H9 (cell line): ENCODE data around the gene RASGRF1. TPM values are rescaled to one million over a fixed set of nuclear protein-coding genes. Genes with fewer than 3 reads are reported as not detected.

Experiments
- DNase-seq: peaks from one replicate; pipeline ENCODE4 v3.0.0-alpha.2; 2017
- H2AFZ ChIP-seq: one replicate; pipeline ENCODE4 v1.6.1; 2013; ENCODE audit warnings: mild to moderate bottlenecking, low read length, control low read depth, moderate library complexity
- H2AK5ac ChIP-seq: 2 replicates; pipeline ENCODE4 v1.6.1; 2013; ENCODE audit warnings: low read length, control low read depth, mixed read lengths; ENCODE audit not compliant: insufficient read length
- H2BK120ac ChIP-seq: one replicate; pipeline ENCODE4 v1.6.1; 2013; ENCODE audit warnings: low read depth, mild to moderate bottlenecking, low read length, control low read depth, inconsistent platforms; ENCODE audit not compliant: poor library complexity, severe bottlenecking
- H2BK12ac ChIP-seq: 2 replicates; pipeline ENCODE4 v1.6.1; 2013; ENCODE audit warnings: low read length, control low read depth, mixed read lengths, low read depth; ENCODE audit not compliant: insufficient read length
- H2BK15ac ChIP-seq: 2 replicates; pipeline ENCODE4 v1.6.1; 2013; ENCODE audit warnings: low read depth, low read length, control low read depth
- H2BK20ac ChIP-seq: one replicate; pipeline ENCODE4 v1.6.1; 2013; ENCODE audit warnings: low read depth, mild to moderate bottlenecking, low read length, control low read depth, inconsistent platforms; ENCODE audit not compliant: poor library complexity, severe bottlenecking
- H2BK5ac ChIP-seq: 2 replicates; pipeline ENCODE4 v1.6.1; 2013; ENCODE audit warnings: low read length, control low read depth, mixed read lengths; ENCODE audit not compliant: insufficient read length
- H3K14ac ChIP-seq: 2 replicates; pipeline ENCODE4 v1.6.1; 2013; ENCODE audit warnings: low read length, control low read depth; ENCODE audit not compliant: insufficient read depth
- H3K18ac ChIP-seq: 2 replicates; pipeline ENCODE4 v1.6.1; 2013; ENCODE audit warnings: low read depth, mild to moderate bottlenecking, mixed read lengths, low read length, control low read depth; ENCODE audit not compliant: insufficient read length
- H3K23ac ChIP-seq: 2 replicates; pipeline ENCODE4 v1.6.1; 2013; ENCODE audit warnings: low read length, control low read depth, mixed read lengths, low read depth; ENCODE audit not compliant: insufficient read length
- H3K23me2 ChIP-seq: 2 replicates; pipeline ENCODE4 v1.6.1; 2013; ENCODE audit warnings: low read depth, mild to moderate bottlenecking, mixed read lengths, low read length, control low read depth; ENCODE audit not compliant: insufficient read length, poor library complexity, severe bottlenecking
- H3K27ac ChIP-seq: 2 replicates; pipeline ENCODE4 v1.5.1; 2013; ENCODE audit warnings: low read length, control low read depth, mixed read lengths, low read depth; ENCODE audit not compliant: insufficient read length
- H3K27me3 ChIP-seq: 2 replicates; pipeline ENCODE4 v1.6.1; 2013; ENCODE audit warnings: low read length, control low read depth, inconsistent platforms; ENCODE audit not compliant: insufficient read depth
- H3K4ac ChIP-seq: 2 replicates; pipeline ENCODE4 v1.6.1; 2013; ENCODE audit warnings: low read depth, mild to moderate bottlenecking, control low read depth, inconsistent platforms, low read length, moderate library complexity
- H3K4me1 ChIP-seq: 2 replicates; pipeline ENCODE4 v1.6.1; 2013; ENCODE audit warnings: low read length, control low read depth, inconsistent platforms; ENCODE audit not compliant: insufficient read depth
- H3K4me2 ChIP-seq: 2 replicates; pipeline ENCODE4 v1.6.1; 2013; ENCODE audit warnings: low read length, control low read depth, mixed read lengths; ENCODE audit not compliant: insufficient read length, insufficient read depth
- H3K56ac ChIP-seq: 2 replicates; pipeline ENCODE4 v1.6.1; 2013; ENCODE audit warnings: low read depth, mild to moderate bottlenecking, mixed read lengths, low read length, control low read depth; ENCODE audit not compliant: insufficient read length
- H3K79me1 ChIP-seq: 2 replicates; pipeline ENCODE4 v1.6.1; 2013; ENCODE audit warnings: low read depth, mild to moderate bottlenecking, moderate library complexity, low read length, control low read depth, inconsistent platforms; ENCODE audit not compliant: insufficient read depth, poor library complexity, severe bottlenecking
- H3K79me2 ChIP-seq: 2 replicates; pipeline ENCODE4 v1.6.1; 2013; ENCODE audit warnings: low read length, control low read depth, inconsistent platforms; ENCODE audit not compliant: insufficient read depth
- H3K9ac ChIP-seq: 2 replicates; pipeline ENCODE4 v1.6.1; 2013; ENCODE audit warnings: low read length, control low read depth, mixed read lengths; ENCODE audit not compliant: insufficient read length; ENCODE audit errors: extremely low read depth
- H3K9me3 ChIP-seq: one replicate; pipeline ENCODE4 v1.6.1; 2013; ENCODE audit warnings: low read depth, low read length, inconsistent platforms; ENCODE audit not compliant: control insufficient read depth
- H3T11ph ChIP-seq: one replicate; pipeline ENCODE4 v1.6.1; 2013; ENCODE audit warnings: mild to moderate bottlenecking, low read length, control low read depth, inconsistent platforms
- H4K20me1 ChIP-seq: one replicate; pipeline ENCODE4 v1.6.1; 2013; ENCODE audit not compliant: control insufficient read depth, insufficient read length, insufficient read depth
- H4K5ac ChIP-seq: 2 replicates; pipeline ENCODE4 v1.6.1; 2013; ENCODE audit warnings: low read depth, mild to moderate bottlenecking, mixed read lengths, low read length, control low read depth; ENCODE audit not compliant: insufficient read length
- H4K8ac ChIP-seq: replicated peaks from 2 replicates; pipeline ENCODE4 v1.6.1; 2013; ENCODE audit warnings: low read length, control low read depth, mixed read lengths, low read depth; ENCODE audit not compliant: insufficient read length
- H4K91ac ChIP-seq: 2 replicates; pipeline ENCODE4 v1.6.1; 2013; ENCODE audit warnings: low read depth, mild to moderate bottlenecking, moderate library complexity, mixed read lengths, low read length, control low read depth; ENCODE audit not compliant: insufficient read length
- H3K27ac Mint-ChIP-seq, 3 experiments: 2 replicates in 2 of 3; 3 replicates in 1 of 3; pipeline ENCODE4 v1.8.0; 2020 to 2021; ENCODE audit warnings: mixed read lengths in 3 of 3, mild to moderate bottlenecking in 1 of 3, moderate library complexity in 1 of 3
- H3K27me3 Mint-ChIP-seq: 2 replicates; pipeline ENCODE4 v1.8.0; 2021; ENCODE audit warnings: low read depth, mild to moderate bottlenecking, moderate library complexity, mixed read lengths
- H3K36me3 Mint-ChIP-seq, 3 experiments: 2 replicates in 2 of 3; 3 replicates in 1 of 3; pipeline ENCODE4 v1.8.0; 2020 to 2021; ENCODE audit warnings: low read depth in 3 of 3, mixed read lengths in 3 of 3; ENCODE audit not compliant: insufficient read depth in 1 of 3
- H3K4me1 Mint-ChIP-seq, 2 experiments: 2 replicates each; pipeline ENCODE4 v1.8.0; 2020; ENCODE audit warnings: mixed read lengths in 2 of 2
- H3K4me3 Mint-ChIP-seq, 2 experiments: 2 replicates in 1 of 2; 3 replicates in 1 of 2; pipeline ENCODE4 v1.8.0; 2020 to 2021; ENCODE audit warnings: mild to moderate bottlenecking in 2 of 2, mixed read lengths in 2 of 2, moderate library complexity in 1 of 2
- H3K9me3 Mint-ChIP-seq, 2 experiments: 2 replicates in 1 of 2; 3 replicates in 1 of 2; pipeline ENCODE4 v1.8.0; 2020; ENCODE audit warnings: mild to moderate bottlenecking in 2 of 2, mixed read lengths in 2 of 2, moderate library complexity in 1 of 2
- WGBS: extraction: QIAGEN DNeasy Blood & Tissue Kit; methylation state at CpG from one replicate; pipeline ENCODE4 v1.1.7; 2013; ENCODE audit warnings: missing lambda C conversion rate, low lambda C conversion rate, mixed read lengths; ENCODE audit not compliant: insufficient read length; ENCODE audit errors: extremely low coverage; 5-methylcytosine and 5-hydroxymethylcytosine counted together
- total RNA-seq: library from RNA; stranded (reverse); gene quantifications from 2 replicates; pipeline ENCODE4 v1.2.1, GENCODE V29; 2021
- TF ChIP-seq, protein P1 (sequence below): fragments of 200-600 bp; sonication (generic); conservative IDR thresholded peaks from 3 replicates; pipeline ENCODE4 v1.8.0; 2021; ENCODE audit warnings: antibody characterized with exemption, mild to moderate bottlenecking

Gene RASGRF1
- total RNA-seq, 1 experiment from 2014 or later = 0.48 TPM

DNA sequence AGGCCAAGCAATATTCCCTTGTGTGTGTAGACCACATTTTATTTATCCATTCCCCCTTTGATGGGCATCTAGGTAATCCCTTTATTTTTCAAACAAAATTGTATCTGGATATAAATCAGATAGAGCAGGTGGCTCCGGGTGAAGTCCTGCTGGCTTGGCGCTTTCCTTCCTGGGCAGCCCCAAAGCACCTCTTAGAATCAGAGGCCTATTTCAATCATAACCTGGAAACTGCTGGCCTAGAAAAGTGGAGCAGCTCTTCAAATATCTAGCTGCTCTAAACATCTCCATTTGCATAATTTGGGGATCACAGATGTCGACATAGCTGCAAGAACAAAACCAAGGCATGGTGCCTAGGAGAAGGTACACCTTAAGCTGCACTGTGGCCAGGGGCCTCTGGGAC, 40.2 kb downstream of the RASGRF1 start:
- Histone ChIP-seq H3K23ac (no peak overlapping the region), H4K8ac (no peak overlapping the region), H2BK120ac (no peak overlapping the region), H3K18ac (no peak overlapping the region), H2BK20ac (no peak overlapping the region), H3K4me2 (no peak overlapping the region), H3K79me1 (no peaks in the 10 kb centered on the region), H4K20me1 (no peaks in the 10 kb centered on the region), H2AFZ (no peak overlapping the region), H3K14ac (no peak overlapping the region; the same call in 1 of the 2 replicates), H3K27ac (no peak overlapping the region), H2AK5ac (no peak overlapping the region), H2BK15ac (no peak overlapping the region), H3K23me2 (no peaks in the 10 kb centered on the region), H3K79me2 (no peaks in the 10 kb centered on the region), H3K9me3 (no peaks in the 10 kb centered on the region), H2BK5ac (no peak overlapping the region), H3K4me1 (no peaks in the 10 kb centered on the region), H3K9ac (no peak overlapping the region), H2BK12ac (no peak overlapping the region), H3K4ac (no peak overlapping the region), H3K27me3 (no peaks in the 10 kb centered on the region), H4K91ac (no peak overlapping the region), H3K56ac (no peak overlapping the region), H3T11ph (no peak overlapping the region), H4K5ac (no peak overlapping the region)
- no CpG with 5 or more reads among the region's 3 CpGs for WGBS
- H3K36me3 Mint-ChIP-seq = no peaks in the 10 kb centered on the region
- H3K4me1 Mint-ChIP-seq = no peaks in the 10 kb centered on the region
- no peak overlapping the region for H3K27ac Mint-ChIP-seq
- no peak for DNase-seq
- TF ChIP-seq, protein P1, sequence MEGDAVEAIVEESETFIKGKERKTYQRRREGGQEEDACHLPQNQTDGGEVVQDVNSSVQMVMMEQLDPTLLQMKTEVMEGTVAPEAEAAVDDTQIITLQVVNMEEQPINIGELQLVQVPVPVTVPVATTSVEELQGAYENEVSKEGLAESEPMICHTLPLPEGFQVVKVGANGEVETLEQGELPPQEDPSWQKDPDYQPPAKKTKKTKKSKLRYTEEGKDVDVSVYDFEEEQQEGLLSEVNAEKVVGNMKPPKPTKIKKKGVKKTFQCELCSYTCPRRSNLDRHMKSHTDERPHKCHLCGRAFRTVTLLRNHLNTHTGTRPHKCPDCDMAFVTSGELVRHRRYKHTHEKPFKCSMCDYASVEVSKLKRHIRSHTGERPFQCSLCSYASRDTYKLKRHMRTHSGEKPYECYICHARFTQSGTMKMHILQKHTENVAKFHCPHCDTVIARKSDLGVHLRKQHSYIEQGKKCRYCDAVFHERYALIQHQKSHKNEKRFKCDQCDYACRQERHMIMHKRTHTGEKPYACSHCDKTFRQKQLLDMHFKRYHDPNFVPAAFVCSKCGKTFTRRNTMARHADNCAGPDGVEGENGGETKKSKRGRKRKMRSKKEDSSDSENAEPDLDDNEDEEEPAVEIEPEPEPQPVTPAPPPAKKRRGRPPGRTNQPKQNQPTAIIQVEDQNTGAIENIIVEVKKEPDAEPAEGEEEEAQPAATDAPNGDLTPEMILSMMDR = no peak
- H3K4me3 Mint-ChIP-seq = no peak overlapping the region
- H3K27me3 Mint-ChIP-seq = peaks cover 62% of the 10 kb centered on the region
- no peaks in the 10 kb centered on the region for H3K9me3 Mint-ChIP-seq
